HG02852 (cell line): ENCODE data around the gene DTX3L.
"Not testable (repeated sequence)": the region's sequence is repeated elsewhere in the genome, so short reads cannot be mapped to it uniquely, and the experiment has no call there.

Source experiments
- ATAC-seq: cut with Tn5 transposase; IDR thresholded peaks from one replicate; pipeline ENCODE4 v1.9.1; 2021; ENCODE audit warnings: mild to moderate bottlenecking, moderate library complexity; ENCODE audit not compliant: unreplicated experiment

DTX3L gene

DNA sequence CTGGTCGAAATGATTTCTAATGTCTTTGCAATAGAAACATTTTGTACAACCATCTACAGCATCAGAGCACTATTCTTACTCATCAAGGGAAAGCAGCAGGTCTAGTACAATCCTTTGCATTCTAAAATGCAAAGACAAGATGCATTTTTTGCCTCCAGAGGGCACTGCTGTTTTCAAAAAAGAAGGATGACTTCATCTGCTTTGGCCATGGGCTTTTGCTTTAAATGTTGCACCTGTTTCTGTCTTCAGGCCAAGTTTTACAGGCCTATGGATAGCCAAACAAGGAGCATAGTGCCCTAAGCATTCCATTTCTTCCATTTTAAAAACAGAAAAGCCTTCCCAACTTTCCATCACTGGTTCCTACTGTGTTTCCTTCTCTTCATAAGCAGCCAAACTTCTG lies 3.5 kb upstream of the DTX3L start:
- peak; percentile 42 for ATAC-seq

- ATAC-seq: no peak
Observed at GRCh38 chr3:122562923-122563716, 1.0 kb upstream of the DTX3L start.

DNA sequence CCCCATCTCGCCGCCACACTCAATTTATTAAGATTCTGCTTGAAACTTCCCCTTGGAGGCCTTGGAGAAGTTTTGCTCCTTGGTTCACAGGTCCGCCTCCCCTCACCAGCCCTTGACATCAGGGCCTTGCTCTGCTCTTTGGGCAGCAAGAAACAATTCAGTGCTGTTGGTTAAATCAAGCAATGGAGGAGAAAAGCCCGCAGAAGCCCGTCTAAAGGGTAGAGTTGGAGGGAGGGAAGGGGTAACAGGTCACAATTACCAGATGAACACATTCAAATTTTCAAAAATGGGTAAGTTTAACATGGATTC lies 467 bp upstream of the DTX3L start:
- peak; percentile 20 for ATAC-seq

- ATAC-seq: not testable (repeated sequence)
Observed at GRCh38 chr3:122568131-122568530, 4.0 kb downstream of the DTX3L start.

- ATAC-seq: no peak
Observed at GRCh38 chr3:122568755-122569154, 4.6 kb downstream of the DTX3L start.

GRCh38 chr3:122572940-122573412 lies 8.8 kb downstream of the DTX3L start:
- ATAC-seq: no peak

- peak; percentile 83 for ATAC-seq
Observed at GRCh38 chr3:122576174-122576940, 12.2 kb downstream of the DTX3L start.

- no peak for ATAC-seq
Observed at GRCh38 chr3:122577409-122578031, 13.4 kb downstream of the DTX3L start, which contains the start of gene PARP15. TSS of gene PARP15 (plus strand) at chr3:122577650. CDS start at chr3:122577668, 18 bp downstream.

- ATAC-seq: no peak
Observed at GRCh38 chr3:122578069-122578740, 14.1 kb downstream of the DTX3L start.

GRCh38 chr3:122580470-122580869 lies 16.3 kb downstream of the DTX3L start:
- ATAC-seq: no peak

- no peak for ATAC-seq
Observed at GRCh38 chr3:122581622-122582021, 17.5 kb downstream of the DTX3L start.

- no peak for ATAC-seq
Observed at GRCh38 chr3:122582390-122582789, 18.3 kb downstream of the DTX3L start.

GRCh38 chr3:122586098-122586497 lies 22.0 kb downstream of the DTX3L start:
- ATAC-seq: no peak

DNA sequence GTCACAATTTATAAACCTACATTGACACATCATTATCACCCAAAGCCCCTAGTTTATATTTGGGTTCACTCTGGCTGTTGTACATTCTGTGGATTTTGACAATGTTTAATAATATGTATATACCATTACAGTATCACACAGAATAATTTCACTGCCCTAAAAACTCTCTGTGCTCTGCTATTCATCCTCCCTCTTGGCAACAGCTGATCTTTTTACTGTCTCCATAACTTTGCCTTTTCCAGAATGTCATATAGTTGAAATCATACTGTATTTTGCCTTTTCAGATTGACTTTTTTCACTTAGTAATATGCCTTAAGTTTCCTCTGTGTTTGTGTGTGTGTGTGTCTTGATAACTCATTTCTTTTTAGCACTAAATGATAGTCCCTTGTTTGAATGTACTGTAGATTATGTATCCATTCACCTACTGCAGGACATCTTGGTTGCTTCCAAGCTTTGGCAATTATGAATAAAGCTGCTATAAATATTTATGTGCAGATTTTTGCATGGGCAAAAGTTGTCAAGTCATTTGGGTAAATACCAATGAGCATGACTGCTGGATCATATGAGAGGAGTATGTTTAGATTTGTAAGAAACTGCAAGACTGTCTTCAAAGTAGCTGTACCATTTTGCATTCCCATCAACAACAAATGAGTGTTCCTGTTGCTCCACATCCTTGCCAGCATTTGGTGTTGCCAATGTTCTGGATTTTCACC lies 22.8 kb downstream of the DTX3L start:
- no peak for ATAC-seq

DNA sequence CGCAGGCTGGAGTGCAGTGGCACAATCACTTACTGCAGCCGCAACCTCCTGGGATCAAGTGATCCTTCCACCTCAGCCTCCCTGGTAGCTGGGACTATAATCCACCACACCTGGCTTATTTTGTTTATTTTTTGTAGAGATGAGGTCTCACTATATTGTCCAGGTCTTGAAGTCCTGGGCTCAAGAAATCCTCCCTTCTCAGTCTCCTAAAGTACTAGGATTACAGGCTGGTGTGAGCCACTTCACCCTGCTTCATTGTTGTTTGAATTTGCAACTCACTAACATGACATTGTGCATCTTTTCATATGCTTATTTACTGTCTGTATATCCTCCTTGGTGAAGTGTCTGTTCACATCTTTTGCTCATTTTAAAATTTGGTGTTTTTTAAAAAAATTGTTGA lies 23.4 kb downstream of the DTX3L start:
- ATAC-seq: no peak

- ATAC-seq: peak; percentile 73
Observed at GRCh38 chr3:122589297-122589696, 25.2 kb downstream of the DTX3L start.

GRCh38 chr3:122590610-122591009 lies 26.5 kb downstream of the DTX3L start:
- no peak for ATAC-seq

DNA sequence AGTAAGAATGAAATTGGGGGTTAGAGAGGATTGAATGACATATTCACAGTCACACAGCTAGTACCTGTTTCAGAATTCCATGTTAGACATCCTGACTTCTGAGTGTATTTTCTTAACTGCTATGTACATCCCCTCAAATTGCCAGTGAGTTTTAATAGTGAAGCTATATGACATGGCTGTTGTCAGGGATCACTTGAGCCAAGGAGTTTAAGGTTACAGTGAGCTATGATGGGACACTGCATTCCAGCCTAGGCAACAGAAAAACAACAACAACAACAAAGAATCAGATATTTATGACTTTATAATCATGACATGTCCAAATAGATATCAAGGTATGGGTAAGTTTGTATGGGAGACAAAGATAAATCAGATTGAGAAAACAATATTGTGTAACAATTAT lies 29.9 kb downstream of the DTX3L start:
- no peak for ATAC-seq

DNA sequence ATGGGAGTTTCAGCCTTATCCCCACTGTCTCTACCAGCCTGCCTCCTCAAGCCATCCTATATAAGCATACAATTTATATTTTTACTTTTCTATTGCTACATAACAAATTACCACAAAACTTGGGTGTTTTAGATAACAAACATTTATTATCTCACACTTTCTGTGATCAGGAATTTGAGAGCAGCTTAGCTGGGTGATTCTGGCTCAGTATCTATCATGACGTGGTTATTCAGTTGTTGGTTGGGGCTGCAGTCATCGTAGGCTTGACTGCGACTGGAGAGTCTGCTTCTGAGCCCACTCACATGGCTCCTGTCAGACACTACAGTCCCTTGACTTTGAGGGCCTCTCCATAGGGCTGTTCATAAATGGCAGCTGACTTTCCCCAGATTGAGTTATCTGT lies 34.0 kb downstream of the DTX3L start:
- ATAC-seq: no peak

GRCh38 chr3:122598556-122598955 lies 34.4 kb downstream of the DTX3L start:
- no peak for ATAC-seq
